Body of pancreas (tissue), 4 donors: Measurements from ENCODE around the gene MVB12B.

Experiments
- CTCF ChIP-seq, 7 experiments: fragments of 450-650 bp in 4 of 7; fragments of 200-600 bp in 3 of 7; sonication (generic) in 3 of 7; IDR thresholded peaks; one replicate each; pipeline ENCODE4 v1.5.1; 2016 to 2019; ENCODE audit warnings: antibody characterized with exemption in 7 of 7
- POLR2A ChIP-seq, 3 donors: fragments of 450-650 bp; IDR thresholded peaks; one replicate each; pipeline ENCODE4 v1.6.1; 2016; ENCODE audit warnings: antibody characterized with exemption in 3 of 3, mild to moderate bottlenecking in 2 of 3

GRCh38 chr9:126379661-126380360 is 53.2 kb downstream of the MVB12B start:
- TF ChIP-seq CTCF (IDR thresholded peaks at IDR 0.05): no peak
- TF ChIP-seq POLR2A (IDR thresholded peaks at IDR 0.05): no peak
